GM12801 (cell line): ENCODE results near the gene KDM7A.

Experiments
- TF ChIP-seq, protein P1 (sequence below): IDR thresholded peaks from one replicate; pipeline ENCODE4 v1.5.1; 2011; ENCODE audit warnings: control low read depth; ENCODE audit not compliant: insufficient read length; ENCODE audit errors: extremely low read depth

Gene KDM7A

DNA sequence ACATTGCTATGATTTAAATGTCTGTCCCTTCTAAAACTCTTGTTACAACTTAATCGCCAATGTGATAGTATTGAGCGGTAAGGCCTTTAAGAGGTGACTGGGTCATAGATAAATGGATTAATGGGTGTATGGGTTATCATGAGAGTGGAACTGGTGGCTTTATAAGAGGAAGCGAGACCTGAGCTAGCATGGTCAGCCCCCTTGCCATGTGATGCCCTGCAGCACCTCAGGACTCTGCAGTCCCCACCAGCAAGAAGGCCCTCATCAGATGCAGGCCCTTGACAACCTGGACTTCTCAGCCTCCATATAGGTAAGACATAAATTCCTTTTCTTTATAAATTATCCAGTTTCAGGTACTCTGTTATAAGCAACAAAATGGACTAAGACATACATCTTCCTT is 129.6 kb downstream of the KDM7A start:
- TF ChIP-seq, protein P1, sequence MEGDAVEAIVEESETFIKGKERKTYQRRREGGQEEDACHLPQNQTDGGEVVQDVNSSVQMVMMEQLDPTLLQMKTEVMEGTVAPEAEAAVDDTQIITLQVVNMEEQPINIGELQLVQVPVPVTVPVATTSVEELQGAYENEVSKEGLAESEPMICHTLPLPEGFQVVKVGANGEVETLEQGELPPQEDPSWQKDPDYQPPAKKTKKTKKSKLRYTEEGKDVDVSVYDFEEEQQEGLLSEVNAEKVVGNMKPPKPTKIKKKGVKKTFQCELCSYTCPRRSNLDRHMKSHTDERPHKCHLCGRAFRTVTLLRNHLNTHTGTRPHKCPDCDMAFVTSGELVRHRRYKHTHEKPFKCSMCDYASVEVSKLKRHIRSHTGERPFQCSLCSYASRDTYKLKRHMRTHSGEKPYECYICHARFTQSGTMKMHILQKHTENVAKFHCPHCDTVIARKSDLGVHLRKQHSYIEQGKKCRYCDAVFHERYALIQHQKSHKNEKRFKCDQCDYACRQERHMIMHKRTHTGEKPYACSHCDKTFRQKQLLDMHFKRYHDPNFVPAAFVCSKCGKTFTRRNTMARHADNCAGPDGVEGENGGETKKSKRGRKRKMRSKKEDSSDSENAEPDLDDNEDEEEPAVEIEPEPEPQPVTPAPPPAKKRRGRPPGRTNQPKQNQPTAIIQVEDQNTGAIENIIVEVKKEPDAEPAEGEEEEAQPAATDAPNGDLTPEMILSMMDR = no peak

DNA sequence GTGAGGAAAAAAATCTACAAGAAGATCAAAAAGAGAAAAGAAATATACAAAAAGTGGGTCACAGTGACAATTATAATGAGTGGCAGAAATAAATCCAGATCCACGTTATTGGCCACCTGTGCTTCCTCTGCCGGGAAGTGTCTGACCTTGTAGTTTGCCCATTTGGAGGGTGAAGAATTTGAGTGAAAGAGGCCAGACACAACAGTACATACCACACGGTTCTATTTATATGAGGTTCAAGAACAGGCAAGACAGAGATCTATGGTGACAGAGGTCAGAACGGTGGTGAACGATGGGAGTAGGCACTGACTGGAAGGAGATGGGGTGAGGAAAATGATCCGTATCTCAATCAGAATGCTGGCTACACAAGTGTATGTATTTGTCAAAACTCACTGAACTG is 131.1 kb downstream of the KDM7A start:
- TF ChIP-seq, protein P1 = no peak

DNA sequence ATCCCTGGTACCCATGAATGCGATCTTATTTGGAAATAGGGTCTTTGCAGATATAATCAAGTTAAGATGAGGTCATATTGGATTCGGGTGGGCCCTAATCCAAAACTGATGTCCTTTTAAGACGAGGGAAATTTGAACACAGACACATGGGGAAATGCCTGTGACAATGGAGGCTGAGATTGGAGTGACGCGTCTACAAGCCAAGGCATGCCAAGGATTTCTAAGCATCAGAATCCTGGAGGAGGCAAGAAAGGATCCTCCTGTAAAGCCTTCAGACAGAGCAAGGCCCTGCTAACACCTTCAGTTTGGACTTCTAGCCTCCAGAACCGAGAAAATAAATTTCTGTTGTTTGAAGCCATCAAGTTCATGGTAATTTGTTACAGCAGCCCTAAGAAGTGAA is 132.5 kb downstream of the KDM7A start:
- TF ChIP-seq, protein P1 = no peak

DNA sequence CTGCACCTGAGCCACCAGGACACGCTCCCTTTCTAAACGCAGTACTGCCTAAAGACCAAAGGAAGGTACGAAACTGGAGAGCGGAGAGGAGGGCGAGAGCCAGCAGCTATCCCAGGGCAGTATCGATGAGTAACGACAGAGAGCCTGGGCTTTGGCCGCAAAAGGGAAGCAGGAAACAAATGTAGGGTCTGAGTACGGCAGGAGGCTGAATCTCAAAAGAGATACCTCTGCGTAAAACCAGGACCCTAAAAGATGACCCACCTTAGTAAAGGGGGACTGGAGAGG is 134.5 kb downstream of the KDM7A start:
- TF ChIP-seq, protein P1 = no peak

DNA sequence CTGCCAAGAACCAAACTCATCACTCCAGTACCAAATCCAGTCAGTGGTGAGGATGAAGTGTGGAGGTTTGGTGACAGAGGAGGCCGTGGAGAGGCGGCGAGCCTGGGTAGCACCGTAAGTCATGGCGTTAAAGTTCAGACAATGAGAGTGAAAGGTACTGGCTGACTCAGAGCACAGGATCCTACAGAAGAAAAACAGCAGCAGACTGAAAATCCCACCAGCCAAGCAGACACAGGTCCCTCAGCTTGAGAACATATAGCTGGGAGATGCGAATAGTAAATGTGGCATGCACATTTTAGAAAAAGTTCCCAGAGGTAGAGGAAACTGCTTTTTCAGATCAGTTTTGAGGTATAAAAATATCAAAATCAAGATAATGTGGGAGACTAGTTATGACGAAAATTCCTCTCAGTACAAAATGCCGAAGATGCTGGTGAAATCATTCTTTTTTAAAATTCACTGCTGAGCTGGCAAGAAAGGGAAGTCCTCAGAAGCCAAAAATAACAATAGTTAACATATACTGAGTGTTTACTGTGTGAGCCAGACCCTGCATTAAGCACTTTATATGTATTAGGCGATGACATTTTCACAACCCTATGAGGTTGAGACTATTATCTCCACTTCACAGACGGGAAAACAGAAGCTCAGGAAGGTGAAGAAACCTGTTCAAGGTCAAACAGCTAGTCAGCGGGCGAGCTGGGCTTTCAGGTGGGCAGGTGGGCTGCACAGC is 135.0 kb downstream of the KDM7A start:
- TF ChIP-seq, protein P1 = no peak

DNA sequence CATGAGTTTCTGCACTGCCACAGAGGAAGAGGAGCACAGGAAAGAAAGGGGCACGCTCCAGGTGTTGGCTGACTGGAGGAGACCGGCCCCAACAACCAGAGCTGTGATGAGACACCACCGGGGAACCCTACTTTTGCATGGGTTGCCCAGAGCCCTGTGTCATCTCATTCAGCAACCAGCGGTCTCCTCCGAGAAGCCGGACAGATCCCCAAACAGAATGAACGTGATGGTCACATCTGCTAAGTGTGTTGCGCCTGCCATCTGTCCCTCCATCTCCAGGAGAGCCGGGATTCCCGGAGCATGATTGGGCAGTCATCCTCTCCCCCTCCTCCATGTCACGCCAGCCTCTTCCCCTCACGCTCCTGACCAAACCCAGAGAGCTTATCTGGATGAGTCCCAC is 136.9 kb downstream of the KDM7A start:
- TF ChIP-seq, protein P1 = no peak

DNA sequence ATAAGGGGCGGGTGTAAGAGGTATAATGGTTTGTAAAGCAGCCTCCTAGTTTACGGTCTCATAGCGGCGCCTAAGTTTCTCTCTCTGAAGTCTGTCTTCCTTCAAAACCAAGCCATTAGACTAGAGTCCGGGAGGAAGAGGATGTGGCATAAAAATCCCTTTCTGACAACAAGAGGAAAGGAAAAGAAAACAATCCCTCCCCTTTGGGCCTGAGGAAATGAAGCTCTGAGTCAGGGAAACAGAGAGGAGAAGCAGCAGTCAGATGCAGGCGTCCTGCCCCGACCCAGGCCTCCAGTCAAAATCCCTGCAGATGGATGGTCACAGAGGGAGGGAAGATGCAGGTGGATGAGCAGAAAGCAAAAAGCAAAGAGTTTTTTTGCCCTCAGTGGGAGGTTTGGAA is 137.7 kb downstream of the KDM7A start:
- TF ChIP-seq, protein P1 = no peak
